GM19372 (cell line): ENCODE results near the gene IFT57.
"Not testable (repeated sequence)": the region's sequence is repeated elsewhere in the genome, so short reads cannot be mapped to it uniquely, and the experiment has no call there.

Source experiments
- ATAC-seq: cut with Tn5 transposase; IDR thresholded peaks from one replicate; pipeline ENCODE4 v1.9.1; 2021; ENCODE audit warnings: mild to moderate bottlenecking, low read depth, moderate library complexity; ENCODE audit not compliant: unreplicated experiment

IFT57 gene

DNA sequence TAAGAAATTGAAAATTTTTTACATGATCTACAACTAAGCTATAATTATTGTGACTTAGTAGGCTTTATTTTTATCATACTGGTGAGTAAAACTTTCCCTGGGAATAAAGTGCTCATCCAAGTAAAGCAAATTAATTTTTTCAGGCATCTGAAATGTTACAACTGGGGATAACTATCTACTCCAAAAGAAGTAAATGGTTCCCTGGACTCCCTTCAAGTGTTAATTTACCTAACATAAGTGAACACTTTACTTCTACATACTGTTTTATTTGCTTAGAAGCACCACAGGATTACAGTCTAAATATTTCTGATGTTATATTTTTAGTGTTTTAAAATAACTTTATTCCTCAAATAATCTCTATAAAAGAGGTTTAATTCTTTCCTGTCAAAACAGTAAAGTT lies 57.8 kb downstream of the IFT57 start:
- no peak for ATAC-seq

DNA sequence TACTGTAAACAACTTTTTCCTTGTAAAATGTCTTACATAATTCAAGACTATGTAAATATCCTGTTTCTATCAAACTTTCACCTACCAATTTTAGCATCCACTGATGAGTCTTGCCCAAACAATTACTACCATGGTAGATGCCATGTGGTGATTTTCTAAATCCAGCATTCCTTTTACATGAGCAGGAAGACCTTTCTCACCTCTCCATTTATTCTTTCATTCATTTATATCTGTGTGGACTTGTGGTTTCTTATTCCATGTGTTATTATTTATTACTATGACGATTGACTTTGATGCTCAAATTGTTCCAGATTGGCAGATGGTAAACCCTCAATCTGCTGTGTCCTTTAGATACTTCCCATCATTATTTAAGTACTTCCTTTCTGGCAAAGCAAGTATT lies 62.4 kb downstream of the IFT57 start:
- no peak for ATAC-seq

DNA sequence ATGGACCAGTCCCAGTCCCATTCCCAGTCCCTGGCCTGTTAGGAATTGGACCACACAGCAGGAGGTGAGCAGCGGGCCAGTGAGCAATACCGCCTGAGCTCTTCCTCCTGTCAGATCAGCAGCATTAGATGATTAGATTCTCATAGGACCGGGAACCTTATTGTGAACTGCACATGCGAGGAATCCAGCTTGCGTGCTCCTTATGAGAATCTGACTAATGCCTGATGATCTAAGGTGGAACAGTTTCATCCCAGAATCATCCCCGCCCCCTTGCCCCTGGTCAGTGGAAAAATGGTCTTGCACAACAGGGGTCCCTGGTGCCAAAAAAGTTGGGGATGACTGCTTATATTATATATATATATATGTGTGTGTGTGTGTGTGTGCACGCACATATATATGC lies 63.1 kb downstream of the IFT57 start:
- no peak for ATAC-seq

DNA sequence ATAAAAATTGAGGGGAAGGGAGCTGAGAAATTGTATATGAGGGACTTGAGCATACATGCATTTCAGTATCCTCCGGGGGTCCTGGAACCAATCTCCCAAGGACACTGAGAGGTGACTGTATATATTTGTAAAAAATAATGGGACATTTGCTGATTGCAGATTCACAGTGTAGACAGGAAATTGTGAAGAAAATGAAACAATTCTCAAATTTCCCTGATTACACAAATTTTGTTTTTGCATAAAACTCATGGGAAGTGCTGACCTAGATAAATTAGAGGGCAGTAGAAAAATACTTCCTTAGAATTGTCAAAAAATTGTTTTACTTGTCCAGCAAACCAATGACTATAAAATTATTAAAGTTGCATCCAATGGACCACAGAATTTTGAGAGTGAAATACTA lies 64.0 kb downstream of the IFT57 start:
- ATAC-seq = no peak

DNA sequence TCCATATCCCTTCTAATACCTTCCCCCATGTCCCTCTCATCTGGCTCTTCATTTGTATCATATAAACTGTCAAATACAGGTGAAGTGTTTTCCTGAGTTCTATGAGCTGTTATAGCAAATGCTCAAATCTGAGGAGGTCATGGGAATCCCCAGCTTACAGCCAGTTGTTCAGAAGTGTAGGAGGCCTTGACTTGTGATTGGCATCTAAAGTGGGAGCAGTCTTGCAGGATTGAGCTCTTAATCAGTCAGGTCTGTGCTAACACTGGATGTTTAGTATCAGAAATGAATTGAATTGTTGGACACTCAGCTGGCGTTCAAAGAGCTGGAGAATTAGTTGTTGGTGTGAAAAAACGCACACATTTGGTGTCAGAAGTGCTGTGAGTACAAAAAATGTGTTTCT lies 65.0 kb downstream of the IFT57 start:
- ATAC-seq = no peak

DNA sequence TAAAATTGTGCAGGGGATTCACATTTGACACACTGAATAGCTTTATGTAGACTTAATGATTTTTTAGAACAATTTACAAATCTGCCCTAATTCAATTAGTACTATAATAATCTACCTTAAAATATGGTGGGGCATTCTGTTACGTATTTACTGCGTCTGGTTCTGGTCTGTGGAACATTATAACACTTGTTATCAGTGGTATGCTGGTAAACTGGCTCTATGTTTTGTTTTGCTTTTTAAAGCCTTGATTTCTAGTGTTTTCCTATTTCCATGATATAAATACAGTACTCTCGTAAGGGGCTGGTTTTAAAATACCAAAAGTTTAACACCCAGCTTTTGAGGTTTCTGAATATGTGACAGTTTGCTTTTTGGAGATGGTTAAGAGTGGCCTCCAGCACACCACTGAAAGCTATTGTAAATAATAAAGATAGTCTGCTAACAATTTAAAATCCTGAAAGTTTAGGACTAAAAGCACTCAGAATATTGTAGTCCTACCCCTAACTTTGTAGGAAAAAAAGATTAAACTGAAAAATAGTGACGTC lies 65.8 kb downstream of the IFT57 start:
- no peak for ATAC-seq

DNA sequence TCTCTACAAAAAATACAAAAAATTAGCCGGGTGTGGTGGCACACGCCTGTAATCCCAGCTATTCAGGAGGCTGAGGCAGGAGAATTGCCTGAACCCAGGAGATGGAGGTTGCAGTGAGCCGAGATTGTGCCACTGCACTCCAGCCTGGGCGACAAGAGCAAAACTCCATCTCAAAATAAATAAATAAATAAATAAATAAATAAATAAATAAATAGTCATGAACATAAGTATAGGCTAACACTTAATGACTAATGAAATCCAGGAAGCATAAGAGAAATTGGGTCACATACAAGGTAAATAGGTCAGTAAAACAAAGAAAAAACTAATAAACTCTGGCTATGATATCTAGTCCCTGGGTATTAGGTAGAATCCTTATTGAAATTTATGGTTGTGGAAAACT lies 66.6 kb downstream of the IFT57 start:
- not testable (repeated sequence) for ATAC-seq

DNA sequence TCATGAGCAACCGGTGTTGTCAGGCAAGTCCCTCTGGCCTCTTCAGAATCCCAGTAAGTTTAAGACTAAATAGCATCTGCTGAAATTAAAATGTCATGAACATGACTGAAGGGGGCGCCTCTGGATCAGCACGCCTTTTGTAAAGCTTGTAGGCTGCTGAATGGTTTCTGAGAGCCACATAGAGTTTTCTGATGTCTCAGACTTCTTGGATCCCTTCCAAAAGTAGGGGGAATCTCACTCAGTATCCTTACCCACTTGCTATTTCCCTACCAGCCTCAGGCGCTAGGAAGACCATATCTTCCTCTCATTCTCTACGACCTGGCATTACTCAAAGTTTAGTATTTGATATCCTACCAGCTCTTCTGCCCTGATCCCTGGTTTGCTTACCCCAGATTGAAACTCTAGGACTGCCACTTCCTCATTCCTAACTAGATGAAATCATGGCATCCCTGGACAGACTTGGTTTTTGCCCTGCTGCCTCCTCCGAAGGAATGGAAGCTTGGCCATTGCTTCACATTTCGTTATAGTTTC lies 68.7 kb downstream of the IFT57 start:
- ATAC-seq = peak; percentile 78

DNA sequence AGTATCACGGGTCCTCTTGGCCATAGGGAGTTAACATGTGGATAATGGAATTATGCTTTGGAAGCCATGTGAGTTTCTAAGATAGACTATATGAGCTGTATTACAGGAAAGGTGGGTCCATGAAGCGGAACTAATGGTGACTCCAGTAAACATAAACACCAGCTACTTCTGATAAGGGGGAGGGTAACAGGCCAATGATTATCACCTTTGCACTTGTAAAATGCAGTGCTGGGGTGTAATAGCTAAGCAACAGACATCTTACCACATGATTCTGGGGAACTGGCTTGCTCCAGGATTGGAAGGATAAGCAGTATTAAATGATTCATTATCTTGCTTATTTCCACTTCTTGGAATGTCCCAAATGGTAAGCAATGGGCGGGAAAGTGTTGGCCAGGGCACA lies 70.0 kb downstream of the IFT57 start:
- ATAC-seq = no peak

DNA sequence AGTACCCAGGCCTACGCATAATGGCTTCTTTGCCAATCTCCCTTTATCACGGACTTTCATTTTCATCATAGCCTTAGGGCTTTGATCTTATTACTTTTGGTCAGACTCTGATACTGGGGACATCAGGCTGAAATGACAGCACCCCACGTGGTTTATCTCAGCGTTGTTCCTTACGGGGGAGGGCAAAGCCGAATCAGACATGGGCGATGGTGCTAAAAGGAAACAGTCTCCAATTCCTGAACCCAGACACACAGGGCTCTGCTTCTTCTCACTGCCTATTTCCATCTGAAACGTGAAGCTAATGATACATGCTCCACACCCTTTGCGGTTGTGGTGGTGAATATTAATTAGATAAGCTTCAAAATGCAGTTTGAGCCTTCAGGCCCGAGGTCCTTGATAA lies 72.0 kb downstream of the IFT57 start:
- no peak for ATAC-seq

DNA sequence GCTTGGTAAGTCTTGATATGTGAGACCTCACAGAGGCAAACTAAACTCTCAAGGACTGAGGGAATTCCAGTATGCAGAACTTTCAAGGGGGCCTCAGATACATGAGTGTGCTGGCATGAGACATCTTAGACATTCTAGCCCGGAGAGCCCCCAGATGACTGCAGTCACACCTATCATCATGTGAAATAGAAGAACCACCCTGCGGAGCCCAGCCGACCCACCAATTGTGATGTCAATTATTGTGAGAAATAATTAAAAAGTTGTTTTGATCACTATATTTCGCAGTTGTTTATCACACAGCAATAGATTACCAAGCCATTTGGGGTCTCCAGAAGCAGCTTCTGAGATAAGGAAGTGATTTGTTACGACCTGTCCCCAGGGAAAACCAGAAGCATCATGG lies 76.1 kb downstream of the IFT57 start:
- ATAC-seq = no peak

DNA sequence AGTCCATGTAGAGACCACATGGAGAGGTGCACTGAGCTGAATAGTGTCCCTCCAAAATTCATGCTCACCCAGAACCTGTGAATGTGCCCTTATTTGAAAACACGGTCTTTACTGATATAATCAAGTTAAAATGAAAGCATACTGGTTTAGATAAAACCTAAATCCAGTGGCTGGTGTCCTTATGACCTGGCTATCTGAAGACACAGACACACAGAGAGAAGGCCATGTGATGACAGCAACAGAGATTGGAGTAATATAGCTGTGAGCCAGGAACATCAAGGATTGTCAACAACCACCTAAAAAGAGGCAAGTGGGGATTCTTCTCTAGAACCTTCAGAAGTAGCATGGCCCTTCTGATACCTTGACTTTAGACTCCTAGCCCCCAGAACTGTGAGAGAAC lies 76.6 kb downstream of the IFT57 start:
- ATAC-seq = no peak

DNA sequence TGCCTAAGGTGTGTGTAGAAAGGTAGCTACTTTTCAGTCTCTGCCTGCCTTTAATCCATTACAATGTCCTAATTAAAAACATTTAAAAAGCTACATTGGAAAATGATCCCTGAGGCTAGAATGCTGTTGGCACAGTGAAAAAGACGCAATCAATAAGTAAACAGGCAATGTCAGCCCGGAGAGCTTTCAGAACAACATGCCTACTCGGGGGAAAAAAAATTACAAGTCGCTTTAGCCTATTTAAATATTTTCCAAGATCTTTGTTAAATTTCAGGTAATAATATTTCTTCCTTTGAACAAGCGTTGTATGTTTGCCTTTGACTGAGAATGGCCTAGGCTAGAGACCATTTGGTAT lies 84.8 kb downstream of the IFT57 start:
- ATAC-seq = no peak

DNA sequence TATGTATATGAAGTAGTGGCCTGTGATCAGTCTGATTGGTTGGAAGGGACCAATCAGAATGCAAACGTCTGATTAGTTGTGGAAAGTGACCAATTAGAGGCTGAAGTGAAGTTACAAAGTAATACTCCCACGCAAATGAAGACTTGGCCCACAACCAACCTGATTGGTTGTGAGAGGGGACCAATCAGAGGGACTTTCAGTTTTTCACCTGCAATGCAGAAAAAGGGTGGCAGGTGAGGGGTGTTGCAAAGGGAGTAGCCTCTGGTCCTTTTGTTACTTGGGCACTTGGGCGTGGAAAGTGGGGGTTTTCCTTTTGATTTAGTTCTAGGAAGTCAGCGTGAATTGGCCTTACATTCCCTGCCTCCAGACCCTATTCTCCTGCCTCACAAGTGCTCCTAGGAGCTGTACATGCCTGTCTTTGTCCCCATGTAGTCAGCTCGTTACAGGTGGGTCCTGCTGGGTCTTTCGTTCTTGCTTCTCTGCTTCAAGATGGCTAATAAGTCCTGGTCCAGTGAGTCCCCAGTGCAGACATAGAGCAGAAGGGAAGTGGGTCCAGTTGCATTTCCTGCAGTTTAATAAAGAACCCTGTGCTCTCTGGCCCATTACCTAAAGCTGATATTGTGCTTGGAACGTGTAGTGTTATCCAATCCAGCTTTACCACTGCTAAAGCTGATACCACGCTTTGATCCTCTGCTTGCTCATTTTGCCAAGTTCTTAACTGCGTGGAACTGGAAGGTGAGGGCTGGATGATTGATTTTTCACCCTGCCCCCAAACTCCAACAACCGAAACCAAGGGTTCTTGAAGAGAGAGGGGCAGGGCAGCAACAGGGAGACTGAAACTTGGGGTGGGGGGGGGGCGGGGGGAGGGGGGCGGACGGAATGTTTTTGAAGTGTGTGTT lies 85.4 kb downstream of the IFT57 start:
- ATAC-seq = no peak

DNA sequence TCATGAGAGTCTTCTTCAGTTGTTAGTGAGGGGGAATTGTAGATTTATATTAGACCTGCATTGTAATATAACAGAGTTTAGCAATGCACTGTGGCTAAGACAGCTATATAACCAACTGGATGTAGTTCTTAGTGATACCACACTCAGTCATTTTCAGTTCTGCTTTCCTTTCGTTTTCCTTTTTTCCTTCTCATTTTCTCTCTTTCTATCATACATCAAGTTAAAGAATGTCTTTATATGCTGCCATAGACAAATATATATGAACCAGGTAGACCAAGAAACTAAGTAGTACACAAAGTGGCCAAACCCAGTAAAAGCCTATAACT lies 87.7 kb downstream of the IFT57 start:
- ATAC-seq = no peak

DNA sequence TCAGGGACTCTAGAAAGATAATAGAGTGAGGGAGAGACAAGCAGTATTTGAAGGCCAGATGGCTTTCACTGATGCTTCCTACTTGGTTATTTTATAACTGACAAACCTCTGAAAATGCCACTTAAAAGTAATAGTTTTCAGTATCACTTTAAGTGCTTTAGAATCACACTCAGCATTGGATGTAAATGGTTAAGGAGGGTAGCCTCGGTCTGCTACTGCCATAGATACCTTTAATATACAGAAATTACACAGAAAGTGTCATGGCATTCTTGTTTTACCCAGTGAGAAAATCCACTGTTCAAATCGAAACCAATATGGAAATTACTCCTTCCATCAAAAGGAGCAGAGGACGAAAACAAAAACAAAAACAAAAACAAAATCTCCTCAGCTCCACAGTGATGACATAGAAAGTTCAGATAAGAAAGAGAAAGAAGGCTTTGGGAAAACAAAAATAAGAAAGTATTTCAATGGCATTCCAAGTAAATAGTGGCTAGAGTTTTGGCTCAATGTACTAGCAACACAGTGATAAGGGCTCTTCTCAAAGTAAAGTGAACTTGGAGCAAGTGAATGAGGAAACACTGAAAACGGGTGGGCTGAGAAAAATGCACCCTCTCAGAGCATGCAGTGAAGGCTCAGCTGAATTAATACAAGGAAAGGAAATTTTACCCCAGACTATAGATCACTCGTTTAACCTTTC lies 88.2 kb downstream of the IFT57 start:
- no peak for ATAC-seq

DNA sequence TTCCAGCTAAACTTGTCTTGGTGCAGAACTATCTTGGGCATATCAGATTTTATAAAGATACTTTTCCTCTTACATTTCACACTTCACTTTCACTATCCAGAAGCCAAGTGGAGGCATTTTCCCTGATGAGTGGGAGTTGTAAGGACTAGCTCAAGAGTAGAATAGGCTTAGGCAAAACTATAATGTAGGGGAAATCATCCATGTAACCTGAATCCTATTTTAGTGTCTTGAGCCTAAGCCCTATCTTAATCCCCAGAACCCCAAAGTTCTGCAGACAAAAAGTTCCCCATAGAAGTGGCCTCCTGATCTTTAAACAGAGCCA lies 89.2 kb downstream of the IFT57 start:
- no peak for ATAC-seq

DNA sequence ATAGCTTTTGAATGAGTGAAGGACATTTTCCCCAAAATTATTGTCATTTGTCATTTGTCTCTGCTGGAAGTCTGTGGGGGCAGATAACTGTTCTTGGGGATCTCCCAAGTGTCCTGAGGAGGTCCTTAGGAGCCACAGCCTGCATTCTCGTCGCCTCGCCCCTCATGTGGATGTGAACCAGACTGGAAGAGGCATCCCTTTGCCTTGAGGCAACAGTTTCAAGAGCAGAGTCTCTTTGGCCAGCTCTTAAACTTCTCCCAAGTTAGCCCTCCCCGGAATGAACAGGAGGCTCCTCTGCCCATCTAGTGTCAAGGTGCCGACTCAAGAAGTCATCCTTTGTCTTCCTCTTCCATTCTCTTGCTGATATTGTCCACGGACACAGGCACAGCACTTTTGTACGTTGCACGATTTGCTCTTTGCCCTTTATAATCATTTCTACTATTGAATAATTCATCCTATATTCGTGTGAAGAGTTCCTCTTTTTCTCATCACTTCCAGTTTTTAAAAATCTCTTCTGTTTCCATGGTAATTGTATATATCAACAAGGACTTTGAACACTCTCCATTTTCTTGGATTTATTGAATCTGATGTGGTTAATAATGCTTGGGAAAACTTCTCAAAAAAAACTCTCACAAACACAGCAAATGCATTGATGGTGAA lies 90.6 kb downstream of the IFT57 start:
- ATAC-seq = no peak

DNA sequence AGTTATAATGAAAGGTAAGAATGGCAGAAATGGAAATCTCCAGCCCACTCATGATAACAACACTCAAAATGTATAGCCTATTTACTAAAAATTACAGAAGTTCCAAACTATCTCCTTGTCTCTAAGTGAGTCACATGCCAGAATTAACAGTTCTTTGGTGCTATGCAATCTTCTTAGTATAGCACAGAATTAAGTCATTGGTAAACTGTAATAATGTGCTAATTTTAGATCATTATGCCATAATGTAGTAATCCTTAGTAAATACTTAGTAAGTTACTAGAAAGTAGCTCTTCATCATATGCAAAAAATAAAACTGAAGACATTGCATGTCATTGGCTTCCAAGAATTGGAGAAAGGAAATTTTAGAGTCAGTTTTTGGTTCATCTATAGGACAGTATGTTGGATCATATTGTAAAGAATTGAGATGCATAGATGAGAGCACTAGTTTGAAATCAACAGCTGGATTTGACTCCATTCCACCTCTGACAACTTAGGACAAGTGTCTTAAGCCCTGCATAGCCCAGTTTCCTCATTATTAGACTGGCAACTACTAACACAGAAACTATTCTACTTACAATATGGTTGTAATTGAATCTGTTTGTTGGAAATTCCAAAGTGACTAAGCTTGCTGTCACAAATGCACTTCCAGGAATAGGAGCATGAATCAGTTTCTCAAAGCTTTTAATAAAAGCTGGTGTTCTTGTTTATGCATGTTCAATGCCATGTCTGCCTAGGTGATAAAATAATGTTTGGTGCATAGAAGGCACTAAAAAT lies 91.3 kb downstream of the IFT57 start:
- no peak for ATAC-seq

DNA sequence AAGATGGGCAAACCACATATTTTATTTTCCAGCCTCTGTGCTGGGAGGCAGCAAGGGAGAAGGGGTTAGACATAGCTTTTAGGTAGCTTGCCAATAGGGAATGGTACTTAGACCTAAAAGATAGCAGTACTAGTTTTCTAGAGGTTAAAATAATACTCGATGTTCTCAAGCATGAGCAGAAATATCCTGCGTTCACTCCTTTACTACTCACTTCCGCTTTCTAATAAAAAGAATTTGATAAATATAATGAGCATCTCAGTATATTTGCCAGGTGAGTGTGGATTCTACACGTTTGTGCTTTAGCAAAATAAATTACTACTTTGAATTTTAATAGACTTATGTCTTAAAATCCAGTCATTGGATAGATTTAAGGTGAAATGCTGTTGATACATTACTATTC lies 92.0 kb downstream of the IFT57 start:
- no peak for ATAC-seq
